GM13976 (cell line): ENCODE data around the gene MED15.

Experiments
- DNase-seq: peaks from one replicate; pipeline ENCODE4 v3.0.0; 2012; ENCODE audit warnings: low spot score
- CTCF ChIP-seq: IDR thresholded peaks from 2 replicates; pipeline ENCODE4 v1.5.1; 2012; ENCODE audit warnings: borderline replicate concordance, mild to moderate bottlenecking; ENCODE audit not compliant: insufficient read depth; ENCODE audit errors: extremely low read depth, missing control alignments, control extremely low read depth
- in situ Hi-C: fragments of 300-500 bp; cut with MboI; formaldehyde crosslinking; loops from one replicate; pipeline ENCODE4 v1.12.0; 2022; ENCODE audit warnings: low sequenced_read_pairs, mixed read lengths, inconsistent platforms; ENCODE audit not compliant: unreplicated experiment

The MED15 gene

GRCh38 chr22:20550057-20550817 lies 42.8 kb downstream of the MED15 start:
- DNase-seq: no peak
- no peak for TF ChIP-seq CTCF
- in situ Hi-C loops: no loop called here

GRCh38 chr22:20550851-20551744 lies 43.7 kb downstream of the MED15 start:
- in situ Hi-C loops: no loop called here
- TF ChIP-seq CTCF: no peak
- DNase-seq: peak; percentile 62

- in situ Hi-C loops: no loop called here
- no peak for DNase-seq
- TF ChIP-seq CTCF: no peak
Observed at GRCh38 chr22:20551805-20552442, 44.5 kb downstream of the MED15 start.

GRCh38 chr22:20552443-20553401 lies 45.3 kb downstream of the MED15 start:
- in situ Hi-C loops: no loop called here
- DNase-seq: no peak
- TF ChIP-seq CTCF: no peak

- DNase-seq: no peak
- in situ Hi-C loops: no loop called here
- no peak for TF ChIP-seq CTCF
Observed at GRCh38 chr22:20553947-20554741, 46.7 kb downstream of the MED15 start.
